Measurements from ENCODE around the gene CALU. TPM values are rescaled to one million over a fixed set of nuclear protein-coding genes. Genes with fewer than 3 reads are reported as not detected.

Gene CALU
- total RNA-seq, 4 donors from 2014 or later: 188 to 269 (median 199) TPM

DNA sequence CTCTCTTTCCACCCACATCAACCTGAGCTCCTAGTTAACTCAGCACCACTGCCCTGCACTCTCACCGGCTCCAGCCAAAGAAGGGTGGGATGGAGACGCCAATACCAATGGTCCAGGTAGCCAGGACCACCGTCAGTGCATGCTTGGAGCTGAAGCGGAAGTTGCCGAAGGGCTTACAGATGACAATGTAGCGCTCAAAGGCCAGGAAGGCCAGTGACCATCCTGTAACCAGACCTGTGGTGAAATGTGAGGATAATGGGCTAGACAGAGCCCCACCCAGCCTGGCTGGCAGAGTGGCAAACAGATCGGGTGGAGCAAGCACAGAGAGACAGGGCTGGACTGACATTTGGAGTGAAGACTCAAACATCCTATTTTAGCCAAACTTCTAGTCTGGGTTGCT, 35.8 kb downstream of the CALU start:
- Histone ChIP-seq H3K27me3 (no peaks in the 10 kb centered on the region), H3K36me3 (peaks cover 11 to 40% (median 21%) of the 10 kb centered on the region in 4 donors), H3K27ac (replicated peaks in 1 of 4) (no peak overlapping the region), H3K4me3 (no peak overlapping the region), H3K9me3 (peaks cover 0 to 9% (median 6%) of the 10 kb centered on the region in 4 donors), H3K4me1 (no peaks in the 10 kb centered on the region)
- intact Hi-C loops (cut with DNase I): no loop called here
- TF ChIP-seq POLR2AphosphoS5 (IDR thresholded peaks at IDR 0.05) (no peak), CTCF (IDR thresholded peaks at IDR 0.05) (no peak), POLR2A (IDR thresholded peaks at IDR 0.05; ENCODE audit: low read depth) (no peak), EP300 (IDR thresholded peaks at IDR 0.05) (no peak)
- 95% methylated on average over 7 of the region's 7 CpGs for WGBS
- DNase-seq (ENCODE audit: extremely low spot score): no peak

DNA sequence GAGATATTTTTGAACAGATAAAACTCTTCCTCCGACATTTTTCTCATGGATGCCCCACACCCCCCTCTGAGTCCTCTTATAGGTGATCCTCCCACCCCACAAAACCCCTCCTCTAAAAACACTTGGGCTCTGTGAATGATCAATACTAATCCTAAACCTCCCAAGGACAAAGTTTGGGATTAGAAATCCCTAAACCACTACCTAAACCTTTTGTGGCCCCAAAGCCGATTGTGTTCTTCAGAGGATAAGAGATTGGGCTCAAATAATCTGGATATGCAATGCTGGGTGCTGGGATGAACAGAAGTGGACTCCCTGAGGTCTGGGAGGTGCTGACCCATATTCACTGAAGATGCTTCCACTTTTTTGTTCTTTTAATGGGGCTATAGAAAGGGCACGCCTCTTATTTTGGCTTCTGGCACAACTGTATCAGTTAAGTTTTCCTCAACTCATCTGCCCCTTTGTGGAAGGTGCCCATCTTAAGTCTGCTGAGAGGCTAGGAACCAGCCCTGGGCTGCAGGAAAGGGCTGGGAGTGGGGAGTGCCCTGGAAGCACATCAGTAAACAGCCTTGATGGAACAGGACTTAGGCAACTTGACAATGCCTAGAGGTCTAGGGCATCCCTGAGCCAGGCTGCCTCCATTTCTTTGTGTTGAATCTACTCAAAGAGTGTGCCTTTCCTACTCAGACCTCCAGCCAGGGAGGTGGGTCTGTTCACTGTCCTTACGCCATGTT, 36.8 kb downstream of the CALU start, which contains the start of gene OPN1SW:
Gene OPN1SW, minus strand, starts transcription at position 51 of the 731 bp plus-strand sequence. Its CDS starts 13 bp downstream, at position 38.
- H3K27me3 ChIP-seq: no peaks in the 10 kb centered on the region
- H3K36me3 ChIP-seq: peaks cover 5 to 30% (median 16%) of the 10 kb centered on the region in 4 donors
- no peak within 1 kb of the TSS for H3K27ac ChIP-seq (replicated peaks in 1 of 4)
- peaks cover 0 to 4% (median 3%) of the 10 kb centered on the region in 4 donors for H3K4me1 ChIP-seq
- no peak within 1 kb of the TSS for H3K4me3 ChIP-seq
- 96% methylated on average over 4 of the region's 4 CpGs for WGBS
- no peak for TF ChIP-seq POLR2A (IDR thresholded peaks at IDR 0.05; ENCODE audit: low read depth)
- no peak for TF ChIP-seq CTCF (IDR thresholded peaks at IDR 0.05)
- TF ChIP-seq EP300 (IDR thresholded peaks at IDR 0.05): no peak
- TF ChIP-seq POLR2AphosphoS5 (IDR thresholded peaks at IDR 0.05): no peak
- intact Hi-C loops (cut with DNase I): no loop called here
- DNase-seq (ENCODE audit: extremely low spot score): no peak
- H3K9me3 ChIP-seq: peaks cover 0 to 9% (median 6%) of the 10 kb centered on the region in 4 donors

- peaks cover 0 to 9% (median 6%) of the 10 kb centered on the region in 4 donors for H3K9me3 ChIP-seq
- H3K4me3 ChIP-seq: no peak overlapping the region
- intact Hi-C loops (cut with DNase I): no loop called here
These were observed 38.3 kb downstream of the CALU start for GRCh38 chr7:128777156-128778123.

GRCh38 chr7:128778946-128779345, 39.8 kb downstream of the CALU start:
- TF ChIP-seq CTCF (IDR thresholded peaks at IDR 0.05) (no peak), POLR2A (IDR thresholded peaks at IDR 0.05; ENCODE audit: low read depth) (no peak), POLR2AphosphoS5 (IDR thresholded peaks at IDR 0.05) (no peak), EP300 (IDR thresholded peaks at IDR 0.05) (no peak)
- intact Hi-C loops (cut with DNase I): no loop called here
- Histone ChIP-seq H3K27ac (replicated peaks in 1 of 4) (peak overlapping the region in 1 of 4 donors; percentile 62), H3K36me3 (peaks cover 0 to 1% (median 0%) of the 10 kb centered on the region in 4 donors), H3K9me3 (peaks cover 0 to 9% (median 6%) of the 10 kb centered on the region in 4 donors), H3K4me1 (peaks cover 11 to 35% (median 34%) of the 10 kb centered on the region in 4 donors), H3K4me3 (no peak overlapping the region), H3K27me3 (no peaks in the 10 kb centered on the region)
- no peak for DNase-seq (ENCODE audit: extremely low spot score)
- WGBS: 100% methylated on average over 5 of the region's 5 CpGs

More at GRCh38 chr7:128777156-128778123, 38.3 kb downstream of the CALU start:
- DNase-seq (ENCODE audit: extremely low spot score): no peak
- Histone ChIP-seq H3K4me1 (peaks cover 5 to 20% (median 19%) of the 10 kb centered on the region in 4 donors), H3K36me3 (peaks cover 0 to 16% (median 6%) of the 10 kb centered on the region in 4 donors), H3K27ac (replicated peaks in 1 of 4) (peak overlapping the region; percentile 16 to 62 (median 30)), H3K27me3 (no peaks in the 10 kb centered on the region)
- WGBS: 50% methylated on average over 5 of the region's 5 CpGs
- TF ChIP-seq EP300 (IDR thresholded peaks at IDR 0.05) (no peak), POLR2AphosphoS5 (IDR thresholded peaks at IDR 0.05) (peak in 1 of 2 donors; percentile 57)
